Cardiac atrium fibroblast (primary cell): ENCODE results near the gene SSBP1. TPM values are rescaled to one million over a fixed set of nuclear protein-coding genes. Genes with fewer than 3 reads are reported as not detected.

Experiments
- total RNA-seq: library from RNA; depleted of rRNA; stranded (reverse); fragments of >200 nt; gene quantifications from 2 replicates; pipeline ENCODE4 v1.2.3, GENCODE V29; 2015

SSBP1 gene, protein sequence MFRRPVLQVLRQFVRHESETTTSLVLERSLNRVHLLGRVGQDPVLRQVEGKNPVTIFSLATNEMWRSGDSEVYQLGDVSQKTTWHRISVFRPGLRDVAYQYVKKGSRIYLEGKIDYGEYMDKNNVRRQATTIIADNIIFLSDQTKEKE
- 170 and 180 TPM in 2 replicates for total RNA-seq

DNA sequence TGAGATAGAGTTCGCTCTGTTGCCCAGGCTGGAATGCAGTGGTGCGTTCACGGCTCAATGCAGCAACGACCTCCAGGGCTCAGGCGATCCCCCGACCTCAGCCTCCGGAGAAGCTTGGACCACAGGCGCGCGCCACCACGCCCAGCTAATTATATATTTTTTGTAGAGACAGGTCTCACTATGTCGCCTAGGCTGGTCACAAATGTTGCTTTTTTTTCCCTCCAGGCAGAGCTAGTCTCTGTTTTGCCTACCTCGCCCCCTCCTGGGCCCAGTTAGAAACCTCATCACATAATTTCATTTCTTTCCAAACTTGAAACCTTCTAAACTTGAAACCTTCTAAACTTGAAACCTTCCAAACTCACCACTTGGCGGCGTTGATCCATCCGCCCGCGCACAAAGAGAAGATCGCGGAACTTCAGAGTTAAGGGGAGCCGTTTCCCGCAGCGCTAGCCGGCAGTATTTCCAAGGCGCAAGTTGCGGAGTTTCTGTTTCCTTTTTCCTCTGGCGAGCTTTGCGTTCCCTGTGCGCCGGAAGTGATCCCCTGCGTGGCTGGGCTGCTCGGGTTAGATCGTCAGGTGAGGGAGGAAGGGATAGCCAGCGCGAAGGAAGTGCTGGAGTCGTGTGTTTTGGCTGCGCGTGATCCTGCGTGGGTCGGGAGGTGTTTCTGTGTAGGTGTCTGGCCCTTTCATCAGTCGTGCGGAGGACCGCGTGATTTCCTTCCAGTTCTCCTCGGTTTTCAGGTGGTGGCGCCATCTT lies at the start of gene SSBP1:
TSS of gene SSBP1 (plus strand) at position 523 of the 756 bp plus-strand sequence. CDS start 809 bp downstream, outside the sequence.

GRCh38 chr7:141702047-141702567 lies 36.1 kb upstream of the SSBP1 start, which contains the start of gene DENND11:
TSS of gene DENND11 (minus strand) at chr7:141702166. CDS start at chr7:141702153, 13 bp downstream.

DNA sequence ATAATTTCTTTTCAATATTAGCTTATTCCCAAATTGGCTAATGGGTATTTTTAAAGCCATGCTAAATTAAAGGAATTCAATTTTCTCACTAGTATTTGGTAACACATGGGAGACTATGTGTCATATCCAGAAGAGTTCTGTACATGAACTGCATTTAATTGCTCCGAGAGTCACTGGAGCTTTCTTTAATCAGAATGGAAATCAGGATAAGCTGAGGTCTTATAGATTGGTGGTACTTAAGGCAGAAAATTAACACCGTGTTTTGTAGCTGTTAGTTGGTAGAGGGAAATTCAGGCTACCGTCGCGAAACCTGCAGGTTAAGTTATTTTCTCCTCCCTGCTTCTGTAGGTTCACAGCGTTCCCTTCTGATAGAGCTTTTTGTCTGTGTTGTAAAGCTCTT lies 29.8 kb upstream of the SSBP1 start, which contains the start of gene WEE2:
TSS of gene WEE2 (plus strand) at position 3 of the 400 bp plus-strand sequence. CDS start 406 bp downstream, outside the sequence.

GRCh38 chr7:141763797-141764196 lies 25.6 kb downstream of the SSBP1 start, which contains the start of gene TAS2R3:
TSS of gene TAS2R3 (plus strand) at chr7:141764097. CDS start at chr7:141764159, 62 bp downstream.

DNA sequence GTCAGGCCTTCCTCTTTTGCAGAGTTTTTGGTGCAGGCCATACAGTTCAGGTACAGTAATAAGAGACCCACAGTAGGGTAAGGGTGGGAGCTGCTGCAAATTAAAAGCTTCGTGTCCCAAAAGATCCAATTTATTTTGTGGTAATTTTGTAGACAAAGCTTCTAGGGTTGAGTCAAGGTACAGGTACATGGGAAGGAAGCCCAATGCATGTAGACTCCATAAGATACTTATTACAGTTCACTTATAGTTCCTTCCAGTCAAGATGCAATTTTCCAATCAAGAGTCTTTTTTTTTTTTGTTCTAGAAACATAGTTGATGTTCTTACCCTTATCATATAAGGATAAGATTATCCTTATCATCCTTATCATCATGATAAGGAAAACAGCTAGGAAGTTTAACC lies 38.2 kb downstream of the SSBP1 start, which contains the start of gene TAS2R4:
TSS of gene TAS2R4 (plus strand) at position 301 of the 400 bp plus-strand sequence. CDS start 1,815 bp downstream, outside the sequence.

DNA sequence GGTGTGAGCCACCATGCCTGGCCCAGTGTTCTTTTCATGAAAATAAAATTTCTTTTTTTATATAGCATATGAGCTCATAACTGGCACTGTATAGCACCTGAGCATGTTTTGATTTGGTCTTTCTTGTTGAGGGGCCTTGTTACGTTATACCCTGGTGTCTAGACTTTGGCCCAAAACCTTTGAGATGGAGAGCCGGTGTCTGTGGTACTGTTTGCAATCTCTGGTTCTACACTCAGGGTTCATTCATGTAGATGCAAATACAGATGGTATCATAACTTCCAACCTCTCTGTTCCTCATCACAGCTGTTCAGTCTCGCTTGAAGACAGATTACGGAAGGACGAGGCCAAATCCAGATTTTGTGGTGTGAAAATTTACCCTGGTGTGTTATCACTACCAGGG lies 51.8 kb downstream of the SSBP1 start, which contains the start of gene TAS2R5:
TSS of gene TAS2R5 (plus strand) at position 301 of the 400 bp plus-strand sequence. CDS start 145 bp downstream, outside the sequence.

Other genes with a start within 250 kb of the SSBP1 start
- gene AGK, start 186.9 kb upstream of the SSBP1 start, total RNA-seq, result 20.6 and 28.0 TPM in 2 replicates
- 3.8 and 4.4 TPM in 2 replicates for gene DENND11, start 36.2 kb upstream of the SSBP1 start, total RNA-seq
- gene WEE2, start 30.0 kb upstream of the SSBP1 start, total RNA-seq, result not detected in 2 replicates
- not detected in 2 replicates for gene TAS2R3, start 25.7 kb downstream of the SSBP1 start, total RNA-seq
- gene TAS2R4, start 38.3 kb downstream of the SSBP1 start, total RNA-seq, result under 0.01 and 0.16 TPM in 2 replicates
- gene TAS2R5, start 51.9 kb downstream of the SSBP1 start, total RNA-seq, result 0.16 and 2.7 TPM in 2 replicates
- not detected in 2 replicates for gene PRSS37, start 103.1 kb downstream of the SSBP1 start, total RNA-seq
- not detected in 2 replicates for gene OR9A4, start 178.0 kb downstream of the SSBP1 start, total RNA-seq
- gene CLEC5A, start 208.6 kb downstream of the SSBP1 start, total RNA-seq, result not detected in 2 replicates
- gene TAS2R38, start 235.4 kb downstream of the SSBP1 start, total RNA-seq, result not detected in 2 replicates